Activated CD4-positive, alpha-beta T cell treated with anti-CD3 and anti-CD28 coated beads for 36 hours (primary cell): Measurements from ENCODE around the gene ZNF823. TPM values are rescaled to one million over a fixed set of nuclear protein-coding genes. Genes with fewer than 3 reads are reported as not detected.
"Not testable (repeated sequence)": the region's sequence is repeated elsewhere in the genome, so short reads cannot be mapped to it uniquely, and the experiment has no call there.

Experiments
- ATAC-seq: fragments of 200-7000 bp; cut with Tn5 transposase; one replicate; pipeline ENCODE4 v1.10.0; 2021; ENCODE audit warnings: mild to moderate bottlenecking, moderate library complexity
- CTCF ChIA-PET: fragments of 350-600 bp; sonication (Branson Sonifier 250); formaldehyde crosslinking; loops from one replicate; lab custom pipeline; 2021; ENCODE audit warnings: antibody characterized with exemption; lab: Charles Lee
- POLR2A ChIA-PET: fragments of 350-600 bp; sonication (Branson Sonifier 250); formaldehyde crosslinking; loops from one replicate; lab custom pipeline; 2021; ENCODE audit warnings: antibody characterized with exemption, inconsistent platforms; lab: Charles Lee
- DNase-seq: peaks from one replicate; pipeline ENCODE4 v3.0.0-alpha.2; 2020
- H3K27ac Mint-ChIP-seq: one replicate; pipeline ENCODE4 v1.8.0; 2021; ENCODE audit warnings: mixed read lengths
- H3K27me3 Mint-ChIP-seq: one replicate; pipeline ENCODE4 v1.8.0; 2021; ENCODE audit warnings: mixed read lengths
- H3K36me3 Mint-ChIP-seq: one replicate; pipeline ENCODE4 v1.8.0; 2021; ENCODE audit warnings: low read depth, mixed read lengths
- H3K4me1 Mint-ChIP-seq: one replicate; pipeline ENCODE4 v1.8.0; 2021; ENCODE audit warnings: mixed read lengths
- H3K4me3 Mint-ChIP-seq: one replicate; pipeline ENCODE4 v1.8.0; 2021; ENCODE audit warnings: mild to moderate bottlenecking, moderate library complexity, mixed read lengths
- H3K9me3 Mint-ChIP-seq: one replicate; pipeline ENCODE4 v1.8.0; 2021; ENCODE audit warnings: low read depth, mixed read lengths
- intact Hi-C, 2 experiments: fragments of 100-400 bp; cut with DNase I in 1 of 2; cut with micrococcal nuclease in 1 of 2; formaldehyde crosslinking; loops; one replicate each; pipeline versions ENCODE4 v1.14.2 to v1.15.1; 2022 to 2024; cut with DNase I, micrococcal nuclease
- total RNA-seq, 2 experiments: library from RNA; stranded (reverse); gene quantifications; one replicate each; pipeline ENCODE4 v1.2.3, GENCODE V29; 2021

ZNF823 gene
- total RNA-seq, 2 experiments from 2014 or later = 2.9 to 3.0 TPM

DNA sequence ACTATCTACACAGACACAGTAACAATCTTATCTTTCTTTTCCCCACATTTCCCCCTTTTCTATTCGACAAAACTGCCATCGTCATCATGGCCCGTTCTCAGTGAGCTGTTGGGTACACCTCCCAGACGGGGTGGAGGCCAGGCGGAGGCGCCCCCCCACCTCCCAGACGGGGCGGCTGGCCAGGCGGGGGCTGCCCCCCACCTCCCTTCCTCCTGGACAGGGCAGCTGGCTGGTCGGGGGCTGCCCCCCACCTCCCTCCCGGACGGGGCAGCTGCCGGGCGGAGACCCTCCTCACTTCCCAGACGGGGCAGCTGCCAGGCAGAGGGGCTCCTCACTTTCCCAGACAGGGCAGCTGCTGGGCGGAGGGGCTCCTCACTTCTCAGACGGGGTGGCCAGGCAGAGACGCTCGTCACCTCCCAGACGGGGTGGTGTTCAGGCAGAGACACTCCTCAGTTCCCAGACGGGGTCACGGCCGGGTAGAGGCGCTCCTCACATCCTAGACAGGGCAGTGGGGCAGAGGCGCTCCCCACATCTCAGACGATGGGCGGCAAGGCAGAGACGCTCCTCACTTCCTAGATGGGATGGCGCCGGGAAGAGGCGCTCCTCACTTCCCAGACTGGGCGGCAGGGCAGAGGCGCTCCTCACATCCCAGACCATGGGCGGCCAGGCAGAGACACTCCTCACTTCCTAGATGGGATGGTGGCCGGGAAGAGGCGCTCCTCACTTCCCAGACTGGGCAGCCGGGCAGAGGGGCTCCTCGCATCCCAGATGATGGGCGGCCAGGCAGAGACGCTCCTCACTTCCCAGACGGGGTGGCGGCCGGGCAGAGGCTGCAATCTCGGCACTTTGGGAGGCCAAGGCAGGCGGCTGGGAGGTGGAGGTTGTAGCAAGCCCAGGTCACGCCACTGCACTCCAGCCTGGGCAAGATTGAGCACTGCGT is 61.8 kb downstream of the ZNF823 start:
- peaks cover 16% of the 10 kb centered on the region for H3K9me3 Mint-ChIP-seq
- not testable (repeated sequence) for H3K4me1 Mint-ChIP-seq

DNA sequence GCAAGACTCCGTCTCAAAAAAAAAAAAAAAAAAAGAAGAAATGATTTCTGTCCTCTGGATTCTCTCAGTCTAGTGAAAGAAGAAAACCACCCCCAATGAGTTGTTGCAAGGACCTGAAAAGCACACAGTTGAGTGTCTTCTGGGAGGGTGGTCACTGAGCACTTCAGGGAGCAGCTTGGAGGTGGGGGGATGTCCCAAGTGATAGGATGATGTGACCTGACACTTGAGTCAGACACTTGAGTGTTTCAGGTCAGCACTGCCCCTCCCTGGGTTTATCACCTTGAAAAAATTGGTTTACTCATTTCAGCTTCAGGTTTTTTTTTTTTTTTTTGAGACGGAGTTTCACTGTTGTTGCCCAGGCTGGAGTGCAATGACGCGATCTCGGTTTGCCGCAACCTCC is 63.2 kb downstream of the ZNF823 start:
- Mint-ChIP-seq H3K9me3 (peaks cover 13% of the 10 kb centered on the region), H3K27me3 (peaks cover 23% of the 10 kb centered on the region), H3K4me1 (peaks cover 3% of the 10 kb centered on the region), H3K36me3 (peaks cover 4% of the 10 kb centered on the region), H3K27ac (no peak overlapping the region), H3K4me3 (no peak overlapping the region)
- DNase-seq = peak; percentile 11
- intact Hi-C loops = no loop called here
- ChIA-PET CTCF (interaction anchor here (0.6 to 1.3 kb wide), 2 partner anchors 24 to 210 kb away, joined by 3 to 4 read pairs; no protein-coding TSS in a partner anchor), POLR2A (interaction anchor here (0.6 to 0.7 kb wide), 2 partner anchors 119 to 619 kb away, joined by 3 read pairs; partner anchors contain the start of gene ZNF44)
- no peak for ATAC-seq

More for the DNA sequence above, 61.8 kb downstream of the ZNF823 start:
- intact Hi-C loops, POLR2A ChIA-PET, H3K27ac Mint-ChIP-seq, CTCF ChIA-PET, H3K4me3 Mint-ChIP-seq, H3K36me3 Mint-ChIP-seq, ATAC-seq, DNase-seq: not testable (repeated sequence)
- H3K27me3 Mint-ChIP-seq = peaks cover 27% of the 10 kb centered on the region

DNA sequence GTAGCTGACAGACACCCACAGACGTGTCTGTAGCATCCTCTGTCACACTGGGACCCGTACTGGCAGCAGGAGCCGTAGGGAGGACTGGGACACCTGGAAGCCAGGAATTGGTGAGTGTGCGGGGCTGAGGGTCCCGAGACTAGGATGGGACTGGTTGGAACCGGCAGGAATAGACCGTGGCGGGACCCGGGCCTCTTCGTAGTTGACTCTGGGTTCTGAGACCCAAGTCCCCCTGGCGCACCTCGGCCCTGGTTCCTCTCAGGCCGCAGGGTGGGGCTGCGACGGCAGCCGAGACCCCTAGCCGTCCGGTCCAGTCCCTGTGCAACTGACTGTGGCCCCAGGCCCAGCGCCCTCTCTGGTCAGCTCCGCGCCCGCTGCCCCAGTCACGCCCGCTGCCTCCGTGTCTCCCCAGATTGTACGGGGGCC is 64.7 kb downstream of the ZNF823 start:
- ChIA-PET CTCF (interaction anchor here (1.3 kb wide), 1 partner anchor 26 kb away, joined by 4 read pairs; no protein-coding TSS in a partner anchor), POLR2A (no interaction called here)
- Mint-ChIP-seq H3K27me3 (peaks cover 23% of the 10 kb centered on the region), H3K36me3 (peaks cover 4% of the 10 kb centered on the region), H3K4me3 (peak overlapping the region; percentile 14), H3K27ac (no peak overlapping the region), H3K9me3 (peaks cover 11% of the 10 kb centered on the region), H3K4me1 (peaks cover 3% of the 10 kb centered on the region)
- DNase-seq = no peak
- no peak for ATAC-seq
- intact Hi-C loops = no loop called here

DNA sequence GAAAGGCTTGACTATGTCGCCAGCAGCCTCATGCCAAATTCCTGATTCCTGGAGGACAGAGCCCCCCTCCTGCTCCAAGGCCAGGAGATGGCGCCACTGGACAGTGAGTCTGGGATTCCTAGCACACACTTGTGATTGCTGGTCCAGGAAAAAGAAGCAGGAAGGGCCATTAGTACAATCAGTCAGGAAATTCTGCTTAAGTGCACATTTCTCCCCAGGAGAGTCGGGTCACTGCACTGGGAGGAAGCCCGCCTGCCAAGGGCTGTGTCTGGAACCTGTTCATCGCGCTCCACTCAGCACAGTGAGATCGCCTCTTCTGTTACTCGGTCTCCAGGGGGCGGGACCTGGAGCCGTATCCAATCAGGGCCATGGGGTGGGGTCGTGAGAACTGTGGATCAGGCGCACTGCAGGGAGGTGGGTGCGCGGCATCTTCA is 65.1 kb downstream of the ZNF823 start:
- ATAC-seq (peak; percentile 73), DNase-seq (peak; percentile 62)
- peaks cover 4% of the 10 kb centered on the region for H3K36me3 Mint-ChIP-seq
- POLR2A ChIA-PET = no interaction called here
- H3K4me1 Mint-ChIP-seq = peaks cover 3% of the 10 kb centered on the region
- CTCF ChIA-PET = interaction anchor here (0.7 to 1.4 kb wide), 3 partner anchors 10 to 124 kb away, joined by 3 to 6 read pairs (median 3); no protein-coding TSS in a partner anchor
- intact Hi-C loops = loop anchor here in 1 of 2 experiments (1.0 kb wide), 1 partner anchor 141 kb away; the partner anchor contains the start of gene ZNF440
- H3K4me3 Mint-ChIP-seq = peak overlapping the region; percentile 14
- H3K9me3 Mint-ChIP-seq = peaks cover 11% of the 10 kb centered on the region
- no peak overlapping the region for H3K27ac Mint-ChIP-seq
- H3K27me3 Mint-ChIP-seq = peaks cover 23% of the 10 kb centered on the region

Other genes starting within 250 kb of the ZNF823 start
- gene ZNF653, start 233.1 kb downstream of the ZNF823 start, total RNA-seq = 10 to 100 TPM; 13.1 to 16.6 TPM
- 10 to 100 TPM; 37.2 to 44.6 TPM for gene ECSIT, start 209.8 kb downstream of the ZNF823 start, total RNA-seq
- not detected for gene CNN1, start 200.1 kb downstream of the ZNF823 start, total RNA-seq
- 10 to 100 TPM; 48.0 to 53.7 TPM for gene ELOF1, start 179.7 kb downstream of the ZNF823 start, total RNA-seq
- 10 to 100 TPM; 10.3 to 12.4 TPM for gene ACP5, start 161.3 kb downstream of the ZNF823 start, total RNA-seq
- gene ZNF627, start 141.5 kb downstream of the ZNF823 start, total RNA-seq = 1 to 10 TPM; 6.4 to 6.7 TPM
- 1 to 10 TPM; 4.3 to 5.0 TPM for gene ZNF441, start 28.1 kb upstream of the ZNF823 start, total RNA-seq
- 1 to 10 TPM in 1 of 2 experiments, under 1 TPM in 1; 0.60 to 1.2 TPM for gene ZNF491, start 59.6 kb upstream of the ZNF823 start, total RNA-seq
- 1 to 10 TPM; 7.0 to 7.7 TPM for gene ZNF440, start 75.3 kb upstream of the ZNF823 start, total RNA-seq
- gene ZNF439, start 109.8 kb upstream of the ZNF823 start, total RNA-seq = 10 to 100 TPM; 10.4 to 11.4 TPM
- 1 to 10 TPM; 2.4 to 2.5 TPM for gene ZNF69, start 148.8 kb upstream of the ZNF823 start, total RNA-seq
- gene ZNF700, start 186.2 kb upstream of the ZNF823 start, total RNA-seq = 10 to 100 TPM; 13.3 to 14.5 TPM
- 1 to 10 TPM; 1.1 to 1.2 TPM for gene ZNF763, start 226.1 kb upstream of the ZNF823 start, total RNA-seq